Keratinocyte (primary cell): ENCODE data around the gene NSUN2. TPM values are rescaled to one million over a fixed set of nuclear protein-coding genes. Genes with fewer than 3 reads are reported as not detected.

Source experiments
- DNase-seq: peaks from one replicate; pipeline ENCODE4 v3.0.0-alpha.2; 2011; ENCODE audit warnings: low read depth, missing footprints, low spot score
- FAIRE-seq: peaks from 2 replicates; lab custom pipeline; 2011; peaks lifted over from hg19 to GRCh38; lab: Jason Lieb, UNC
- H2AFZ ChIP-seq: 2 replicates; pipeline ENCODE4 v1.6.0; 2012; ENCODE audit warnings: low read length, control low read depth, inconsistent platforms; ENCODE audit not compliant: control insufficient read depth
- H3K27ac ChIP-seq: 2 replicates; pipeline ENCODE4 v1.5.1; 2011; ENCODE audit warnings: low read length; ENCODE audit not compliant: control insufficient read depth, insufficient read depth
- H3K27me3 ChIP-seq: 3 replicates; pipeline ENCODE4 v1.6.0; 2011; ENCODE audit warnings: low read length; ENCODE audit not compliant: control insufficient read depth, insufficient read depth; ENCODE audit errors: extremely low read depth
- H3K36me3 ChIP-seq, 2 experiments: 2 replicates in 1 of 2; 3 replicates in 1 of 2; pipeline ENCODE4 v1.5.1; 2011; ENCODE audit warnings: low read length in 2 of 2, mild to moderate bottlenecking in 1 of 2; ENCODE audit not compliant: control insufficient read depth in 2 of 2, insufficient read depth in 2 of 2; ENCODE audit errors: extremely low read depth in 1 of 2
- H3K4me1 ChIP-seq: 3 replicates; pipeline ENCODE4 v1.5.1; 2011; ENCODE audit warnings: low read length; ENCODE audit not compliant: control insufficient read depth, insufficient read depth; ENCODE audit errors: extremely low read depth
- H3K4me2 ChIP-seq: 3 replicates; pipeline ENCODE4 v1.6.0; 2011; ENCODE audit warnings: low read depth, low read length; ENCODE audit not compliant: control insufficient read depth, insufficient read depth; ENCODE audit errors: extremely low read depth
- H3K4me3 ChIP-seq, 3 experiments: fragments of 200-600 bp in 1 of 3; sonication (generic) in 1 of 3; 2 replicates in 2 of 3; 3 replicates in 1 of 3; pipeline ENCODE4 v1.5.1; 2011 to 2016; ENCODE audit warnings: low read length in 3 of 3, mild to moderate bottlenecking in 3 of 3, control low read depth in 2 of 3, inconsistent platforms in 1 of 3, low read depth in 1 of 3, mixed read lengths in 1 of 3, mixed run types in 1 of 3, moderate library complexity in 1 of 3; ENCODE audit not compliant: control insufficient read depth in 2 of 3, insufficient read depth in 2 of 3; ENCODE audit errors: extremely low read depth in 1 of 3
- H3K79me2 ChIP-seq: 2 replicates; pipeline ENCODE4 v1.6.0; 2012; ENCODE audit warnings: low read length; ENCODE audit not compliant: control insufficient read depth, insufficient read depth
- H3K9ac ChIP-seq: 3 replicates; pipeline ENCODE4 v1.6.0; 2011; ENCODE audit warnings: low read length; ENCODE audit not compliant: control insufficient read depth, insufficient read depth; ENCODE audit errors: extremely low read depth
- H3K9me1 ChIP-seq: 3 replicates; pipeline ENCODE4 v1.6.0; 2011; ENCODE audit warnings: low read length; ENCODE audit not compliant: control insufficient read depth, insufficient read depth; ENCODE audit errors: extremely low read depth
- H3K9me3 ChIP-seq: 2 replicates; pipeline ENCODE4 v1.5.1; 2012; ENCODE audit warnings: low read depth, low read length; ENCODE audit not compliant: control insufficient read depth
- H4K20me1 ChIP-seq: 3 replicates; pipeline ENCODE4 v1.6.0; 2011; ENCODE audit warnings: low read length; ENCODE audit not compliant: control insufficient read depth, insufficient read depth; ENCODE audit errors: extremely low read depth
- EZH2 ChIP-seq: IDR thresholded peaks from one replicate; pipeline ENCODE4 v1.6.1; 2012; ENCODE audit warnings: inconsistent platforms, mild to moderate bottlenecking, low read length, moderate library complexity
- dilution Hi-C: fragments of 300-500 bp; cut with MboI; formaldehyde crosslinking; loops from one replicate; pipeline ENCODE4 v1.7.0; 2020; ENCODE audit warnings: low sequenced_read_pairs; ENCODE audit not compliant: extremely low pct_ligation_motif_present
- polyA minus RNA-seq, 3 experiments: library from RNA; depleted of rRNA, polyadenylated mRNA; stranded (reverse); fragments of >200 nt; gene quantifications; 1 replicate in 1 of 3; 2 replicates in 1 of 3; 3 replicates in 1 of 3; pipeline ENCODE4 v1.2.3, GENCODE V29; 2011
- polyA plus RNA-seq, 5 experiments: library from polyadenylated mRNA; depleted of rRNA in 3 of 5; stranded (reverse) in 3 of 5; stranded (forward) in 1 of 5; unstranded in 1 of 5; fragments of >200 nt; gene quantifications; 1 replicate in 1 of 5; 2 replicates in 3 of 5; 3 replicates in 1 of 5; pipeline versions ENCODE4 v1.2.1 to v1.2.3, GENCODE V29; 2011 to 2012; ENCODE audit warnings: missing spikeins in 2 of 5, low read depth in 1 of 5, low replicate concordance in 1 of 5
- TF ChIP-seq, protein P1 (sequence below), 3 experiments: IDR thresholded peaks in 1 of 3; conservative IDR thresholded peaks in 1 of 3; optimal IDR thresholded peaks in 1 of 3; 2 replicates in 2 of 3; 3 replicates in 1 of 3; pipeline versions ENCODE3 to v1.5.1; 2011; ENCODE audit warnings: low read length in 3 of 3, mild to moderate bottlenecking in 3 of 3, moderate library complexity in 2 of 3, control low read depth in 1 of 3, inconsistent platforms in 1 of 3; ENCODE audit not compliant: insufficient read depth in 2 of 3; ENCODE audit errors: extremely low read depth in 1 of 3

NSUN2 gene
- polyA plus RNA-seq (52.7 to 91.5 TPM (median 91.2 TPM) in 3 replicates), polyA minus RNA-seq (31.6 to 70.1 TPM (median 38.0 TPM) in 3 replicates)
- 102 TPM for polyA plus RNA-seq (2011; ENCODE audit: low read depth)
- 61.2 and 71.7 TPM in 2 replicates for polyA plus RNA-seq (2011; cell fraction: cytosol; rRNA removed)
- polyA plus RNA-seq (2011; cell fraction: nucleus; rRNA removed): 144 and 148 TPM in 2 replicates
- polyA plus RNA-seq (2012; ENCODE audit: low replicate concordance): 45.7 and 78.3 TPM in 2 replicates
- polyA minus RNA-seq (2011; cell fraction: cytosol; rRNA and poly(A)+ RNA removed): 47.0 TPM
- 58.9 and 83.5 TPM in 2 replicates for polyA minus RNA-seq (2011; cell fraction: nucleus; rRNA and poly(A)+ RNA removed)

DNA sequence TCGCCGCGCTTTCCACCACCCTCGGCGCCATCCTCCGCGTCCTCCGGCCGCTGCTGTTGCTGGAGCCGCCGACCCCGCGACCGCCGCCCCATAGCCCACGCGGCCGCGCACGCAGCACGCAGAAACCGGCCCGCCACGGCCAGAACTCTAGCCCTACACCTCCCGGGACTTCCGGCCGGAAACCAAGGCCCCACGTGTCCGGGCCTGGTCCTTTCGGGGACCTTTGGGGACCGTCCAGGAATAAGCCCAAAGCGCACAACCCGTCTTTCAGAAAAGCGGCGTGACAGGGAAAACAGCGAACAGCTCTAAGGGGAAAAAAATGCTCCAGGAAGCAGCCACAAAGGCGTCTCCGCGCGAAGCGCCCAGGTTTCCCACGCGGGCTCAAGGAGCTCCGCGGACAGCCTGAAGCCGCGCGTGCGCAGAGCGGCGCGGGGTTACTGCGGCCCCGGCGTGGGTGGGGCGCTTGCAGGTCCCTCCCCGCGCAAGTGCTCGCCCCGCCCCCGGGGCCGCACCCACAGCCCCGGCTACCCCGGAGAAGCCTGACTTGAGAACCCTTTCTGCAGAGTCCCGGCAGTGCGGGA, at the start of gene NSUN2, which contains the start of gene SRD5A1:
TSS of gene NSUN2 (minus strand) at position 157 of the 581 bp plus-strand sequence. CDS start at position 92, 65 bp downstream.
TSS of gene SRD5A1 (plus strand) at position 553 of the 581 bp plus-strand sequence. CDS start 137 bp downstream, outside the sequence.
- FAIRE-seq: no peak
- Histone ChIP-seq H3K79me2 (peaks cover 81% of the 10 kb centered on the region), H2AFZ (peak within 1 kb of the TSS; percentile 91), H3K36me3 (peaks cover 10 to 23% of the 10 kb centered on the region in 2 experiments), H3K9ac (peak within 1 kb of the TSS; percentile 96), H3K9me3 (no peaks in the 10 kb centered on the region), H3K9me1 (peaks cover 7% of the 10 kb centered on the region), H3K27ac (peak within 1 kb of the TSS; percentile 98), H4K20me1 (peaks cover 12% of the 10 kb centered on the region), H3K27me3 (no peaks in the 10 kb centered on the region), H3K4me2 (peak within 1 kb of the TSS; percentile 91), H3K4me3 (peak within 1 kb of the TSS; percentile 70 to 82 (median 76)), H3K4me1 (peaks cover 44% of the 10 kb centered on the region)
- dilution Hi-C loops: no loop called here
- DNase-seq: peak; percentile 66
- no peak for TF ChIP-seq EZH2
- TF ChIP-seq, protein P1, sequence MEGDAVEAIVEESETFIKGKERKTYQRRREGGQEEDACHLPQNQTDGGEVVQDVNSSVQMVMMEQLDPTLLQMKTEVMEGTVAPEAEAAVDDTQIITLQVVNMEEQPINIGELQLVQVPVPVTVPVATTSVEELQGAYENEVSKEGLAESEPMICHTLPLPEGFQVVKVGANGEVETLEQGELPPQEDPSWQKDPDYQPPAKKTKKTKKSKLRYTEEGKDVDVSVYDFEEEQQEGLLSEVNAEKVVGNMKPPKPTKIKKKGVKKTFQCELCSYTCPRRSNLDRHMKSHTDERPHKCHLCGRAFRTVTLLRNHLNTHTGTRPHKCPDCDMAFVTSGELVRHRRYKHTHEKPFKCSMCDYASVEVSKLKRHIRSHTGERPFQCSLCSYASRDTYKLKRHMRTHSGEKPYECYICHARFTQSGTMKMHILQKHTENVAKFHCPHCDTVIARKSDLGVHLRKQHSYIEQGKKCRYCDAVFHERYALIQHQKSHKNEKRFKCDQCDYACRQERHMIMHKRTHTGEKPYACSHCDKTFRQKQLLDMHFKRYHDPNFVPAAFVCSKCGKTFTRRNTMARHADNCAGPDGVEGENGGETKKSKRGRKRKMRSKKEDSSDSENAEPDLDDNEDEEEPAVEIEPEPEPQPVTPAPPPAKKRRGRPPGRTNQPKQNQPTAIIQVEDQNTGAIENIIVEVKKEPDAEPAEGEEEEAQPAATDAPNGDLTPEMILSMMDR (optimal IDR thresholded peaks at IDR 0.05 in 1 of 3, IDR thresholded peaks at IDR 0.05 in 1 of 3, conservative IDR thresholded peaks at IDR 0.05 in 1 of 3; ENCODE audit: extremely low read depth in 1 of 3, insufficient read depth in 2 of 3, low read length in 3 of 3): no peak

DNA sequence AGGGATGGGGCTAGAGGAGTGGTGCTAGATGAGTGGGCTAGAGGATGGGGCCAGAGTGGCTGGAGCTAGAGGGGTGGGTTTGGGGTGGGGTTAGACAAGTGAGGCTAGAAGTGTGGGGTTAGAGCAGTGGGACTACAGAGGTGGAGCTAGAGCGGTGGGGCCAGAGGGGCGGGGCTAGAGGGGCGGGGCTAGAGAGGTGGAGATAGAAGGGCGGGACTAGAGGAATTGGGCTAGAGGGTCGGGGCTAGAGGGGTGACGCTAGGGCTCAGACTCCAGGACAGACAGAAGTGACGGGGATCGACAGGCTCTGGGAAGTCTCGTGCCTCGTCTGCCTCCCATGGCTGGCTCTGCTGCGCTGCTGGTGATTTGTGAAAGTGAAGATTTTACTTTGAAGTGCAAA, 49.4 kb upstream of the NSUN2 start:
- TF ChIP-seq, protein P1 (optimal IDR thresholded peaks at IDR 0.05 in 1 of 3, IDR thresholded peaks at IDR 0.05 in 1 of 3, conservative IDR thresholded peaks at IDR 0.05 in 1 of 3; ENCODE audit: extremely low read depth in 1 of 3, insufficient read depth in 2 of 3, low read length in 3 of 3): no peak
- TF ChIP-seq EZH2: no peak
- H3K79me2 ChIP-seq: no peaks in the 10 kb centered on the region
- no peak overlapping the region for H3K4me3 ChIP-seq
- peaks cover 0 to 3% of the 10 kb centered on the region in 2 experiments for H3K36me3 ChIP-seq
- no peaks in the 10 kb centered on the region for H3K4me1 ChIP-seq
- H2AFZ ChIP-seq: no peak overlapping the region
- dilution Hi-C loops: no loop called here
- FAIRE-seq: no peak
- H3K9me3 ChIP-seq: no peaks in the 10 kb centered on the region
- H3K4me2 ChIP-seq: no peak overlapping the region
- no peaks in the 10 kb centered on the region for H3K9me1 ChIP-seq
- no peaks in the 10 kb centered on the region for H3K27me3 ChIP-seq
- no peak for DNase-seq
- H4K20me1 ChIP-seq: no peaks in the 10 kb centered on the region
- no peak overlapping the region for H3K27ac ChIP-seq
- no peak overlapping the region for H3K9ac ChIP-seq
